ENCODE results near the gene GP9.

- TF ChIP-seq, protein P1, sequence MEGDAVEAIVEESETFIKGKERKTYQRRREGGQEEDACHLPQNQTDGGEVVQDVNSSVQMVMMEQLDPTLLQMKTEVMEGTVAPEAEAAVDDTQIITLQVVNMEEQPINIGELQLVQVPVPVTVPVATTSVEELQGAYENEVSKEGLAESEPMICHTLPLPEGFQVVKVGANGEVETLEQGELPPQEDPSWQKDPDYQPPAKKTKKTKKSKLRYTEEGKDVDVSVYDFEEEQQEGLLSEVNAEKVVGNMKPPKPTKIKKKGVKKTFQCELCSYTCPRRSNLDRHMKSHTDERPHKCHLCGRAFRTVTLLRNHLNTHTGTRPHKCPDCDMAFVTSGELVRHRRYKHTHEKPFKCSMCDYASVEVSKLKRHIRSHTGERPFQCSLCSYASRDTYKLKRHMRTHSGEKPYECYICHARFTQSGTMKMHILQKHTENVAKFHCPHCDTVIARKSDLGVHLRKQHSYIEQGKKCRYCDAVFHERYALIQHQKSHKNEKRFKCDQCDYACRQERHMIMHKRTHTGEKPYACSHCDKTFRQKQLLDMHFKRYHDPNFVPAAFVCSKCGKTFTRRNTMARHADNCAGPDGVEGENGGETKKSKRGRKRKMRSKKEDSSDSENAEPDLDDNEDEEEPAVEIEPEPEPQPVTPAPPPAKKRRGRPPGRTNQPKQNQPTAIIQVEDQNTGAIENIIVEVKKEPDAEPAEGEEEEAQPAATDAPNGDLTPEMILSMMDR (IDR thresholded peaks at IDR 0.05), result no peak
- no peak for TF ChIP-seq POLR2A (IDR thresholded peaks at IDR 0.05)
Observed at GRCh38 chr3:129025691-129026435, 34.7 kb upstream of the GP9 start.
